CD4-positive, alpha-beta T cell treated with Interleukin-1 beta for 1 hour (primary cell): ENCODE results near the gene BAZ1B.
A peak's percentile ranks its signal among the peaks of the same experiment; 100 is the strongest.
"Not testable (repeated sequence)": the region's sequence is repeated elsewhere in the genome, so short reads cannot be mapped to it uniquely, and the experiment has no call there.

ENCODE experiments used
- DNase-seq, 2 donors: peaks; one replicate each; pipeline ENCODE4 v3.0.0-alpha.2; 2020 to 2022

BAZ1B gene

DNA sequence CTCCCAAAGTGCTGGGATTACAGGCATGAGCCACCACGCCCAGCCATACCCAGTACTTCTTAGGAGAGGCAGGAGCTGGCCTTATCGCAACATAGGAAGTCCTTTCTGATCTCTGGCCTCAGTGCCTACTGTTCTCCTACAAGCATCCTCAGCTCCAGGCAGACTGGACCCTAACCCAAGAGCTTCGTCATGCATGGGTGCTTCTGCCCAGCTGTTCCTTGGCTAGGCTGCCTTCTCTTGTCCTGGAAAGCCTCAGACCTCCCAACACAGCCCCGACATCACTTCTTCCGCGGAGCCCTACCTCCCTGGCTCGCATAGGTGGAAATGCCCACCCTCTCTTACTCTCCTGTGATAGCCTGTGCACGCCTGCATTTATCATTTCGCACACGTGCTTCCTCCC, 19.6 kb upstream of the BAZ1B start:
- no peak for DNase-seq

GRCh38 chr7:73539709-73540108, 17.6 kb upstream of the BAZ1B start:
- no peak for DNase-seq

DNA sequence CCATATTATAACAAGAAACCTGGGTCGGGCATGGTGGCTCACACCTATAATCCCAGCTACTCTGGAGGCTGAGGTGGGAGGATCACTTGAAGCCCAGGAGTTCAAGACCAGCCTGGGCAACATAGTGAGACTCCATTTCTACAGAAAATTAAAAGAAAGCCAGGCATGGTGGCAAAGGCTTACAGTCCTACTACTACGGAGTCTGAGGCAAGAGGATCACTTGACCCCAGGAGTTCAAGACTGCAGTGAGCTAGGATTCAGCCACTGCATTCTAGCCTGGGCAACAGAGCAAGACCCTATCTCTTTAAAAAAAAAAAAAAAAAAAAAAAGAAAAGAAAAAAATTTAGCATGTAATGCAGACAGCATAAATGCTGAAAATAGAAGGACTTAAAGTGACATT, 16.4 kb upstream of the BAZ1B start:
- DNase-seq = not testable (repeated sequence)

- DNase-seq = no peak
These were observed 15.0 kb upstream of the BAZ1B start for GRCh38 chr7:73537051-73537450.

- DNase-seq = no peak
These were observed 14.4 kb upstream of the BAZ1B start for GRCh38 chr7:73536479-73536878.

GRCh38 chr7:73535918-73536317, 13.8 kb upstream of the BAZ1B start:
- DNase-seq = not testable (repeated sequence)

DNA sequence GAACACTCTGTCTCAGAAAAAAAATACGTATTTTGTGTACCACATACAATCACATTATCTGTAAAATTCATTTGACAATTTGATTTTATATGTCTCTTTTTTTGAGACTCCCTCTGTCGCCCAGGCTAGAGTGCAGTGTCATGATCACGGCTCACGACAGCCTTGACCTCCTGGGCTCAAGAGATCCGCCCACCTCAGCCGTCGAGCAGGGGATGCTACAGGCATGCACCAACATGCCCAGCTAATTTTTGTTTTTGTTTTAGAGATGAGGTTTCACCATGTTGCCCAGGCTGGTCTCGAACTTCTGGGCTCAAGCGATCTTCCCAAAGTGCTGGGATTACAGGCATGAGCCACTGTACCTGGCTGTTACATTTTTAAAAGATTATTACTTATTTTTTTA, 11.6 kb upstream of the BAZ1B start:
- DNase-seq = no peak

DNA sequence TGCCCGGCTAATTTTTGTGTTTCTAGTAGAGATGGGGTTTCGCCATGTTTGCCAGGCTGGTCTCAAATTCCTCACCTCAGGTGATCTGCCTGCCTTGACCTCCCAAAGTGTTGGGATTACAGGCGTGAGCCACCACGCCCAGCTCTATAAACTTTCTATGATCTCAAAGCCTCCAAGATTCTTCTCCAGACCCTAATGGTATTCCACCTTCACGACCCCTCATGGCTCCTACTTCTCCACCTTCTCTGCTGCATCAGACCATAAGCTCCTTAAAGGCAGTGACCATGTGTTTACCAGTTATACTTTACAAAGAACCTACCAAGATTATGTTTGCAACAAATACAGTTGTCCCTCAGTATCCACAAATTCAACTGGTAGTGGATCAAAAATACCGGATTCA, 10.1 kb upstream of the BAZ1B start:
- no peak for DNase-seq

- no peak for DNase-seq
These were observed 8.7 kb upstream of the BAZ1B start for GRCh38 chr7:73530800-73531199.

- peak in 1 of 2 donors; percentile 6 for DNase-seq
These were observed 5.1 kb upstream of the BAZ1B start for GRCh38 chr7:73526896-73527821.

GRCh38 chr7:73526158-73526494, 4.0 kb upstream of the BAZ1B start:
- DNase-seq = not testable (repeated sequence)

- no peak for DNase-seq
These were observed 423 bp downstream of the BAZ1B start for GRCh38 chr7:73521636-73522104.

GRCh38 chr7:73520673-73521635, 1.1 kb downstream of the BAZ1B start:
- no peak for DNase-seq

DNA sequence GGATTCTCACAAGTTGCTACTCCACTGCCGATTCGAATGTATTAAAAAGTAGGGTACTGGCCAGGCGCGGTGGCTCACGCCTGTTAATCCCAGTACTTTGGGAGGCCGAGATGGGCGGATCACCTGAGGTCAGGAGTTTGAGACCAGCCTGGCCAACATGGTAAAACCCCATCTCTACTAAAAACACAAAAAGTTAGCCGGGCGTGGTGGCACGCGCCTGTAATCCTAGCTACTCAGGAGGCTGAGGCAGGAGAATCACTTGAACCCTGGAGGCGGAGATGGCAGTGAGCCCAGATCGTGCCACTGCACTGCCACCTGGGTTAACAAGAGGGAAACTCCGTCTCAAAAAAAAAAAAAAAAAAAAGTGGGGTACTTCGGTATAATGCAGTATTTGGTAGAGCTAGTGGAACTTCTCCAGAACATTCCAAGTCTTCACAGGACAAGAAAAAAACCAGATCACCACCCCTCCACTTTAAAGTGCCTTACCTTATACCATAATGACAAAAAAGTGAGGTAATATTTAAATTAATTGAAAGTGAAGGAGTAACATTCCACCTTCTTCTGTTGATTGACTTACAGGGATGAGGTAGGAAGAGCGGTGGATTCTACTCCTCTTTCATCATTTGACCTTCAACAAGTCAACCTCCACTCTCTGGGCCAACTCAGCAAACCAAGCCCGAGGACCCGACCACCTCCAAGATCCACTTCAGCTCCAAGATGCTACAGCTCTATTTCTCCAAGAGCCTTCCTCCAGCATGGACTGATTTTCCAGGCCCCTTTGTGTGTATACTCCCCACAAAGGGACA, 2.0 kb downstream of the BAZ1B start:
- DNase-seq = peak; percentile 37 to 48

GRCh38 chr7:73518470-73518869, 3.6 kb downstream of the BAZ1B start:
- DNase-seq = no peak

DNA sequence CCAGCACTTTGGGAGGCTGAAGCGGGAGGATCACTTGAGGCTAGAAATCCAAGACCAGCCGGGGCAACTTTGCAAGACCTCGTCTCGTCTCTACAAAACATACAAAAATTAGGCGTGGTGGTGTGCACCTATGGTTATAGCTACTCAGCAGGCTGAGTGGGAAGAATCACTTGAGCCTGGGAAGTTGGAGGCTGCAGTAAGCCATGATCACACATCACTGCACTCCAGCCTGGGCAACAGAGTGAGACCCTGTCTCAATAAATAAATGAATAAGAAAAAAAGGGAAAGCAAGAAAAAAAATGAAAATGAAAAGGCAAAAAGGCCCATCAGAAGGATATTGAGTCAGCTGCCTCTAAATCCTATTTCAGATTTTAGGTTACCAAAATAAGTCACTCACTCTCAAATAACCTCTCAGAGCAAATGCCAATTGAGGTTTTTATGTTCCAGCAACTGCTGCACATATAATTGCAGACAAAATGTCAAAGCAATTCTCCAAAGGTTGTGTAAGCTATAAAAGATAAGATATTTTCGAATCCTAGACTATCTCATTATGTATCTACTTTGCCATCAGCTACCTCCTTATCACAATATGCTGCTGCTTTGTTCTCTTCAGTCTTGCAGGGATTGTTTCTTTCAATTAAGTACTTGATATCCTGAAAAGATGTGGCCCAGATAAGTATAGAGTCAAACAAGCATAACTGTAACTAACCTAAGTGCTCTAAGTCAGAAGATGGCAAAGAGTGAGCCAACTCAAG, 4.7 kb downstream of the BAZ1B start:
- no peak for DNase-seq

- peak in 1 of 2 donors; percentile 19 for DNase-seq
These were observed 6.9 kb downstream of the BAZ1B start for GRCh38 chr7:73515178-73515577.

- no peak for DNase-seq
These were observed 9.9 kb downstream of the BAZ1B start for GRCh38 chr7:73512018-73512780.

- DNase-seq = no peak
These were observed 12.6 kb downstream of the BAZ1B start for GRCh38 chr7:73509463-73509862.

DNA sequence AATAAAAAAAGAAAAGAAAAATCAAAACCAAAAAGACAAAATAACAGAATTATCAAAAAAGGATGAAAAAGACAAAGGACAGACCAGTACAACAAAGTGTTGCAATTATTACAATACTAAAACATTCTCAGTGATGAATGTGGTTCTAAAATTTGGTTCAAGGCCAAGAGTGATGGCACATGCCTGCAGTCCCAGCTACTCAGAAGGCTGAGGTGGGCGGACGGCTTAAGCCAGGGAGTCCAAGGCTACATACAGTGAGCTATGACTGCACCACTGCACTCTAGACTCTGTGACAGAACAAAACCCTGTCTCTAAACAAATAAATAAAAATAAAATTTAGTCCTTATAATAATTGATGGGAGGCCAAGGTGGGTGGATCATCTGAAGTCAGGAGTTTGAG, 14.5 kb downstream of the BAZ1B start:
- DNase-seq = no peak

DNA sequence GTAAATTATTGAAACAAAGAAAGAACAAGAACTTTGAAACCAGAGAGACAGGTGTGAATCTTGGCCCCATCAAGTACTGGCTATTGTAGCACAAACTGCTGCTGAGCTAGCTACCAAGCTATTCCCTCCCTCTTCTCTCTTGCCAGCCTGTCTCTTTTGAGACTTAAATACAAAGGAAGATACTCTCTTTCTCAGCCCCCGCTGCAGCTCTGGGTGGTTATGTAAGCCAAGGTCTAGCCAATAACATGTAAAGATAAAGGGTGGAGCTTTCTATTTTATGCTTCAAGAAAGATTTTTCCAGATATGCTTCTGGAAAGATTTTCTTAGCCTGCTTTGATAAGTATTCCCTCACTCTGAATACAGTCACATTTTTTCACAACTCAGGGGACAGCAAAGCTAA, 17.2 kb downstream of the BAZ1B start:
- DNase-seq = no peak
